ENCODE data around the gene PTPRD.

DNA sequence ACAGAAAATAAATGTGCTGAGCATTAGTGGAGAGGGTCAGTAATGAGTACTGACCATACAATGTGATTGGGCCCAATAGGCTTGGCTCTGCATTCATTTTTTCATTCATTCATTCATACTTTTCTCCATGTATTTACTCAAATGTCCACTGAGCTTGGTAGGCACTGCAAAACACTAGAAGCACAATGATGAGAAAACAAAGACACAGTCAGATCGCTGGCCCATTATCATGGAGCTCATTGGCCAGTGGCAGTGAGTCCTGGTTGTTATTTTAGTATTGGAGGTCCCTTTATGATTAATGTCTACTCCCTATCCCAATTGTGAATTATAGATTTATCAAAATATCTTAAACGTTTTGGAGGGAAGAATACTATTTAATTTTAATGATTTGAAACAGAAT is 1733.5 kb downstream of the PTPRD start:
- TF ChIP-seq, protein P1, sequence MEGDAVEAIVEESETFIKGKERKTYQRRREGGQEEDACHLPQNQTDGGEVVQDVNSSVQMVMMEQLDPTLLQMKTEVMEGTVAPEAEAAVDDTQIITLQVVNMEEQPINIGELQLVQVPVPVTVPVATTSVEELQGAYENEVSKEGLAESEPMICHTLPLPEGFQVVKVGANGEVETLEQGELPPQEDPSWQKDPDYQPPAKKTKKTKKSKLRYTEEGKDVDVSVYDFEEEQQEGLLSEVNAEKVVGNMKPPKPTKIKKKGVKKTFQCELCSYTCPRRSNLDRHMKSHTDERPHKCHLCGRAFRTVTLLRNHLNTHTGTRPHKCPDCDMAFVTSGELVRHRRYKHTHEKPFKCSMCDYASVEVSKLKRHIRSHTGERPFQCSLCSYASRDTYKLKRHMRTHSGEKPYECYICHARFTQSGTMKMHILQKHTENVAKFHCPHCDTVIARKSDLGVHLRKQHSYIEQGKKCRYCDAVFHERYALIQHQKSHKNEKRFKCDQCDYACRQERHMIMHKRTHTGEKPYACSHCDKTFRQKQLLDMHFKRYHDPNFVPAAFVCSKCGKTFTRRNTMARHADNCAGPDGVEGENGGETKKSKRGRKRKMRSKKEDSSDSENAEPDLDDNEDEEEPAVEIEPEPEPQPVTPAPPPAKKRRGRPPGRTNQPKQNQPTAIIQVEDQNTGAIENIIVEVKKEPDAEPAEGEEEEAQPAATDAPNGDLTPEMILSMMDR (IDR thresholded peaks at IDR 0.05) = no peak
- no peak for TF ChIP-seq POLR2A (IDR thresholded peaks at IDR 0.05)

All from Peyer's patch (tissue), 4 donors.